CD14-positive monocyte (primary cell): ENCODE measurements around the gene C6orf132. TPM values are rescaled to one million over a fixed set of nuclear protein-coding genes. Genes with fewer than 3 reads are reported as not detected.

Experiments used
- DNase-seq, 3 donors: peaks; one replicate each; pipeline ENCODE4 v3.0.0-alpha.2; 2011 to 2022
- H2AFZ ChIP-seq: 2 replicates; pipeline ENCODE4 v1.6.0; 2012; ENCODE audit warnings: mild to moderate bottlenecking, low read depth, low read length, inconsistent platforms; ENCODE audit not compliant: insufficient read depth, poor library complexity, severe bottlenecking
- H3K27ac ChIP-seq, 2 donors: 1 replicate in 1 of 2; 2 replicates in 1 of 2; pipeline ENCODE4 v1.5.1; 2012 to 2013; ENCODE audit warnings: low read length in 2 of 2, control low read depth in 1 of 2, inconsistent platforms in 1 of 2, low read depth in 1 of 2, mild to moderate bottlenecking in 1 of 2
- H3K27me3 ChIP-seq, 2 donors: one replicate each; pipeline versions ENCODE4 v1.6.0 to v1.6.1; 2011 to 2013; ENCODE audit warnings: low read length in 2 of 2; ENCODE audit not compliant: control insufficient read depth in 2 of 2, insufficient read depth in 2 of 2
- H3K36me3 ChIP-seq, 2 donors: replicated peaks in 1 of 2; 1 replicate in 1 of 2; 2 replicates in 1 of 2; pipeline versions ENCODE4 v1.5.1 to v1.6.1; 2012 to 2013; ENCODE audit warnings: low read length in 2 of 2, control low read depth in 1 of 2, inconsistent platforms in 1 of 2, mild to moderate bottlenecking in 1 of 2; ENCODE audit not compliant: insufficient read depth in 2 of 2, control insufficient read depth in 1 of 2
- H3K4me1 ChIP-seq, 2 donors: 1 replicate in 1 of 2; 2 replicates in 1 of 2; pipeline versions ENCODE4 v1.5.1 to v1.6.1; 2012 to 2013; ENCODE audit warnings: low read length in 2 of 2, control low read depth in 1 of 2, inconsistent platforms in 1 of 2, mild to moderate bottlenecking in 1 of 2, moderate library complexity in 1 of 2; ENCODE audit not compliant: insufficient read depth in 2 of 2, control insufficient read depth in 1 of 2
- H3K4me2 ChIP-seq: replicated peaks from 2 replicates; pipeline ENCODE3; 2012; ENCODE audit warnings: low read length, moderate library complexity, mild to moderate bottlenecking; ENCODE audit not compliant: poor library complexity, severe bottlenecking; ENCODE audit errors: extremely low read depth
- H3K4me3 ChIP-seq, 3 experiments: fragments of 200-600 bp in 1 of 3; sonication (generic) in 1 of 3; replicated peaks in 1 of 3; 1 replicate in 2 of 3; 2 replicates in 1 of 3; pipeline ENCODE4 v1.5.1; 2011 to 2013; ENCODE audit warnings: low read length in 3 of 3, mild to moderate bottlenecking in 3 of 3, control low read depth in 2 of 3, low read depth in 2 of 3, inconsistent platforms in 1 of 3, moderate library complexity in 1 of 3
- H3K79me2 ChIP-seq: 2 replicates; pipeline ENCODE4 v1.6.0; 2012; ENCODE audit warnings: mild to moderate bottlenecking, control low read depth, inconsistent platforms, low read length, moderate library complexity; ENCODE audit not compliant: insufficient read depth
- H3K9ac ChIP-seq: 2 replicates; pipeline ENCODE4 v1.6.0; 2017; ENCODE audit warnings: low read length, mild to moderate bottlenecking; ENCODE audit not compliant: insufficient read depth, poor library complexity, severe bottlenecking
- H3K9me3 ChIP-seq, 2 donors: replicated peaks in 1 of 2; 1 replicate in 1 of 2; 2 replicates in 1 of 2; pipeline versions ENCODE4 v1.5.1 to v1.6.1; 2012 to 2013; ENCODE audit warnings: low read length in 2 of 2, control low read depth in 1 of 2; ENCODE audit not compliant: control insufficient read depth in 1 of 2, insufficient read depth in 1 of 2
- H4K20me1 ChIP-seq: 2 replicates; pipeline ENCODE4 v1.6.0; 2012; ENCODE audit warnings: mild to moderate bottlenecking, low read length, control low read depth, moderate library complexity; ENCODE audit not compliant: insufficient read depth
- H3K27ac Mint-ChIP-seq, 7 donors: one replicate each; pipeline ENCODE4 v1.8.0; 2020; ENCODE audit warnings: mild to moderate bottlenecking in 7 of 7, mixed read lengths in 7 of 7, moderate library complexity in 6 of 7, inconsistent platforms in 2 of 7
- H3K27me3 Mint-ChIP-seq, 3 donors: one replicate each; pipeline ENCODE4 v1.8.0; 2021 to 2022; ENCODE audit warnings: low read depth in 3 of 3, mild to moderate bottlenecking in 3 of 3, mixed read lengths in 3 of 3, moderate library complexity in 3 of 3, inconsistent platforms in 1 of 3
- H3K36me3 Mint-ChIP-seq, 2 donors: one replicate each; pipeline ENCODE4 v1.8.0; 2020; ENCODE audit warnings: mixed read lengths in 2 of 2, inconsistent platforms in 1 of 2, mild to moderate bottlenecking in 1 of 2
- H3K4me1 Mint-ChIP-seq: one replicate; pipeline ENCODE4 v1.8.0; 2020; ENCODE audit warnings: mild to moderate bottlenecking, mixed read lengths
- H3K4me3 Mint-ChIP-seq, 2 donors: one replicate each; pipeline ENCODE4 v1.8.0; 2020; ENCODE audit warnings: mild to moderate bottlenecking in 2 of 2, mixed read lengths in 2 of 2, moderate library complexity in 1 of 2
- H3K9me3 Mint-ChIP-seq, 7 donors: one replicate each; pipeline ENCODE4 v1.8.0; 2020 to 2022; ENCODE audit warnings: mixed read lengths in 7 of 7, mild to moderate bottlenecking in 6 of 7, moderate library complexity in 6 of 7, inconsistent platforms in 2 of 7
- WGBS: methylation state at CpG from one replicate; pipeline ENCODE4 v1.1.5; 2013; ENCODE audit warnings: missing lambda C conversion rate; ENCODE audit not compliant: insufficient coverage; 5-methylcytosine and 5-hydroxymethylcytosine counted together
- intact Hi-C, 2 donors: fragments of 100-400 bp; cut with micrococcal nuclease; formaldehyde crosslinking; loops; one replicate each; pipeline versions ENCODE4 v1.15.0 to v1.15.1; 2023
- polyA plus RNA-seq, 3 donors: library from polyadenylated mRNA; depleted of rRNA in 1 of 3; unstranded in 2 of 3; stranded (reverse) in 1 of 3; fragments of 300-500 nt in 2 of 3; fragments of >200 nt in 1 of 3; fragmentation: Illumina TruSeq in 2 of 3; gene quantifications; 1 replicate in 2 of 3; 2 replicates in 1 of 3; pipeline ENCODE4 v1.2.3, GENCODE V29; 2012 to 2021
- TF ChIP-seq, protein P1 (sequence below): fragments of 200-600 bp; IDR thresholded peaks from one replicate; pipeline ENCODE4 v1.8.0; 2022; ENCODE audit warnings: antibody characterized with exemption, mild to moderate bottlenecking

C6orf132 gene
- polyA plus RNA-seq, 3 donors = not detected

DNA sequence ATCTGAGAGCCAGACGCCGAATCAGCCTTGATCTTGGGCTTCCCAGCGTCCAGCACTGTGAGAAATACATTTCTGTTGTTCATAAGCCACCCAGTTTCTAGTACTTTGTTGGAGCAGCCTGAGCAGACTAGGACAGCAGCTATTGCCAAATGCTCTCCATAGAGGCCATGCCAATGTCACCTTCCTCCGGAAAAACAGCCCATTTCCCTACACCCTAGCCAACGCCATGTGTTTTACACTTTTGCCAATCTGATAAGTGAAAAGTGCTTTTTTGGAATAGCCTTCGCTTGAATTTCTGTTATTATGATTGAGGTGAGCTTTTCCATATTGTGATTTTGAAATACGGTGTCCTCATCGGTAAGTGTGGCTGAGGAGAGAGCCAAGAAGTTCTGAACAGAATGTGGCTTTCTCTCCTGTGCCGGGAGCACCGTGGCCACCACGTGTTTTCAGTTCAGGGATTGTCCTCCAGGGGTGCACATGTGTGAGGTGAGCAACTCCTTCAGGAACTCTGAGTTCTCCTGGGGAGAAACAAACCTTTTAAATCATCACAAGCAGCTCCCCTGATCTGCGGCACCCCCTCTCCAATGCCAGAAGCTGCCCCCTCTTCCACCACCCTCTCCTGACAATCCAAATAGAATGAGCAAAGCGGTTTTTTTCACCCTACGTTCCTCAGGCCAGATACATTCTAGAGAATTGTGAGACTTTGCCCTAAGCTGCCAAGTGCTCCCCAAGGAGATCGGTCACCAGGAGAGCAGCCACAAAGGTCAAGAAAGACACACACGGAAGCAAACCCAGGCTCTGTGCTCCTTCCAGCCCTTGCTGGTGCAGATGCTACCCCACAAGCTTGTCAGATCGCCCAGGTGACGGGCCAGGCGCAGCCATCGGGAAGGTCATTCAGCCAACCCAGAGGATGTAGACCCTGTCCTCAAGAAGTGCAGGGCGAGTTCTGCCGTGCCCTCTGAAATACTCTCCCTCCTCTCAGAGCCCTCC lies 56.1 kb downstream of the C6orf132 start:
- no peak overlapping the region for H3K27ac ChIP-seq

DNA sequence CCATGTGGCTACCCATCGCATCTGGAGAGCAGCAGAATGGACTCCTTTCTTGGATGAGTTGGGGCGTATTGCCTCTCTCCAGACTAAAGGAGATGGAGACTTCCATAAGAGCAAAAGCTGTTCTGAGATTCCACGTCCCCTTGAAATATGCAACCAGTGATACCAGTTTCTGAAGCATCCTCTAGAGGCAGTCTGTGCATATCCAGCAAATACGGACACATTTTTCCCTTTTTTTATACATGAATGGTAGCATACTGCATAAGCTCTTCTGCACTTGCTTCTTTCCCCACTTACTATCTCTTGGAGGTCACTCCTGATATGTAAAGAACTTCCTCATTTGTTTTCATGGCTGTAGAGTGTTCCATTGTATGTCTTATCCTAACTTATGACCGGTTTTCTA lies 57.5 kb downstream of the C6orf132 start:
- no peak overlapping the region for H3K27ac Mint-ChIP-seq
- peaks cover 38 to 42% of the 10 kb centered on the region in 2 donors for H3K36me3 Mint-ChIP-seq
- WGBS = 100% methylated on average over 1 of the region's 5 CpGs
- no peaks in the 10 kb centered on the region for H3K9me3 ChIP-seq
- H3K4me1 Mint-ChIP-seq = peaks cover 12% of the 10 kb centered on the region
- TF ChIP-seq, protein P1, sequence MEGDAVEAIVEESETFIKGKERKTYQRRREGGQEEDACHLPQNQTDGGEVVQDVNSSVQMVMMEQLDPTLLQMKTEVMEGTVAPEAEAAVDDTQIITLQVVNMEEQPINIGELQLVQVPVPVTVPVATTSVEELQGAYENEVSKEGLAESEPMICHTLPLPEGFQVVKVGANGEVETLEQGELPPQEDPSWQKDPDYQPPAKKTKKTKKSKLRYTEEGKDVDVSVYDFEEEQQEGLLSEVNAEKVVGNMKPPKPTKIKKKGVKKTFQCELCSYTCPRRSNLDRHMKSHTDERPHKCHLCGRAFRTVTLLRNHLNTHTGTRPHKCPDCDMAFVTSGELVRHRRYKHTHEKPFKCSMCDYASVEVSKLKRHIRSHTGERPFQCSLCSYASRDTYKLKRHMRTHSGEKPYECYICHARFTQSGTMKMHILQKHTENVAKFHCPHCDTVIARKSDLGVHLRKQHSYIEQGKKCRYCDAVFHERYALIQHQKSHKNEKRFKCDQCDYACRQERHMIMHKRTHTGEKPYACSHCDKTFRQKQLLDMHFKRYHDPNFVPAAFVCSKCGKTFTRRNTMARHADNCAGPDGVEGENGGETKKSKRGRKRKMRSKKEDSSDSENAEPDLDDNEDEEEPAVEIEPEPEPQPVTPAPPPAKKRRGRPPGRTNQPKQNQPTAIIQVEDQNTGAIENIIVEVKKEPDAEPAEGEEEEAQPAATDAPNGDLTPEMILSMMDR = no peak
- no peak overlapping the region for H3K4me2 ChIP-seq
- H3K79me2 ChIP-seq = no peaks in the 10 kb centered on the region
- no peak for DNase-seq
- no peak overlapping the region for H2AFZ ChIP-seq
- no peak overlapping the region for H3K4me3 Mint-ChIP-seq
- peaks cover 14 to 35% of the 10 kb centered on the region in 2 donors for H3K36me3 ChIP-seq
- H3K4me3 ChIP-seq = no peak overlapping the region
- intact Hi-C loops = no loop called here
- no peaks in the 10 kb centered on the region for H3K4me1 ChIP-seq
- H3K9ac ChIP-seq = no peak overlapping the region
- H3K27me3 ChIP-seq = no peaks in the 10 kb centered on the region
- no peaks in the 10 kb centered on the region for H4K20me1 ChIP-seq
- no peaks in the 10 kb centered on the region for H3K27me3 Mint-ChIP-seq
- H3K27ac ChIP-seq = no peak overlapping the region
- no peaks in the 10 kb centered on the region for H3K9me3 Mint-ChIP-seq

More for the DNA sequence above, 56.1 kb downstream of the C6orf132 start:
- whole genome bisulfite sequencing = 91% methylated on average over 18 of the region's 22 CpGs
- no peak overlapping the region for H3K27ac Mint-ChIP-seq
- no peak overlapping the region for H3K4me2 ChIP-seq
- H3K36me3 Mint-ChIP-seq = peaks cover 29 to 30% of the 10 kb centered on the region in 2 donors
- H4K20me1 ChIP-seq = no peaks in the 10 kb centered on the region
- no peaks in the 10 kb centered on the region for H3K79me2 ChIP-seq
- no peak overlapping the region for H3K9ac ChIP-seq
- no peak overlapping the region for H3K4me3 ChIP-seq
- H3K4me3 Mint-ChIP-seq = no peak overlapping the region
- peaks cover 0 to 5% (median 2%) of the 10 kb centered on the region in 3 donors for H3K27me3 Mint-ChIP-seq
- no peaks in the 10 kb centered on the region for H3K4me1 ChIP-seq
- H3K27me3 ChIP-seq = no peaks in the 10 kb centered on the region
- H3K9me3 ChIP-seq = no peaks in the 10 kb centered on the region
- peaks cover 10 to 27% of the 10 kb centered on the region in 2 donors for H3K36me3 ChIP-seq
- no peak overlapping the region for H2AFZ ChIP-seq
- intact Hi-C loops = no loop called here
- H3K4me1 Mint-ChIP-seq = peaks cover 7% of the 10 kb centered on the region
- no peaks in the 10 kb centered on the region for H3K9me3 Mint-ChIP-seq
- TF ChIP-seq, protein P1 = no peak
- DNase-seq = no peak
